Colonic mucosa (tissue), 4 donors: ENCODE results near the gene STARD13. TPM values are rescaled to one million over a fixed set of nuclear protein-coding genes. Genes with fewer than 3 reads are reported as not detected.

Experiments
- DNase-seq: peaks from one replicate; pipeline ENCODE4 v3.0.0-alpha.2; 2020
- H3K27ac ChIP-seq: fragments of 200-600 bp; one replicate; pipeline ENCODE4 v1.8.0; 2021
- H3K27me3 ChIP-seq: fragments of 200-600 bp; one replicate; pipeline ENCODE4 v1.8.0; 2021
- H3K36me3 ChIP-seq: fragments of 200-600 bp; one replicate; pipeline ENCODE4 v1.8.0; 2021
- H3K4me1 ChIP-seq: fragments of 200-600 bp; one replicate; pipeline ENCODE4 v1.8.0; 2021; ENCODE audit warnings: mild to moderate bottlenecking
- H3K4me3 ChIP-seq: fragments of 200-600 bp; one replicate; pipeline ENCODE4 v1.8.0; 2021
- H3K9ac ChIP-seq, 2 donors: one replicate each; pipeline ENCODE4 v1.7.0; 2013; ENCODE audit warnings: control low read depth in 2 of 2, low read depth in 2 of 2, low read length in 2 of 2
- H3K9me3 ChIP-seq: fragments of 200-600 bp; one replicate; pipeline ENCODE4 v1.8.0; 2021
- intact Hi-C: fragments of 100-400 bp; cut with DNase I; formaldehyde crosslinking; loops from one replicate; pipeline ENCODE4 v1.14.1; 2022
- total RNA-seq, 2 donors: library from RNA; stranded (reverse); fragmentation: NEBNext Ultra II Directional in 1 of 2; extraction: Animal tissue kit (Norgen Biotek cat#: 25700) in 1 of 2; gene quantifications; one replicate each; pipeline ENCODE4 v1.2.1, GENCODE V29; 2021
- TF ChIP-seq, protein P1 (sequence below): fragments of 200-600 bp; IDR thresholded peaks from one replicate; pipeline ENCODE4 v1.8.0; 2022; ENCODE audit warnings: antibody characterized with exemption, mild to moderate bottlenecking
- donor health status: healthy.
- donor health status: DM: no; HTN: no; CAD: no.
- donor health status: DM: no; HTN: no; CAD: no.

STARD13 gene
- total RNA-seq, 2 donors from 2014 or later, result 21.3 to 30.2 TPM

DNA sequence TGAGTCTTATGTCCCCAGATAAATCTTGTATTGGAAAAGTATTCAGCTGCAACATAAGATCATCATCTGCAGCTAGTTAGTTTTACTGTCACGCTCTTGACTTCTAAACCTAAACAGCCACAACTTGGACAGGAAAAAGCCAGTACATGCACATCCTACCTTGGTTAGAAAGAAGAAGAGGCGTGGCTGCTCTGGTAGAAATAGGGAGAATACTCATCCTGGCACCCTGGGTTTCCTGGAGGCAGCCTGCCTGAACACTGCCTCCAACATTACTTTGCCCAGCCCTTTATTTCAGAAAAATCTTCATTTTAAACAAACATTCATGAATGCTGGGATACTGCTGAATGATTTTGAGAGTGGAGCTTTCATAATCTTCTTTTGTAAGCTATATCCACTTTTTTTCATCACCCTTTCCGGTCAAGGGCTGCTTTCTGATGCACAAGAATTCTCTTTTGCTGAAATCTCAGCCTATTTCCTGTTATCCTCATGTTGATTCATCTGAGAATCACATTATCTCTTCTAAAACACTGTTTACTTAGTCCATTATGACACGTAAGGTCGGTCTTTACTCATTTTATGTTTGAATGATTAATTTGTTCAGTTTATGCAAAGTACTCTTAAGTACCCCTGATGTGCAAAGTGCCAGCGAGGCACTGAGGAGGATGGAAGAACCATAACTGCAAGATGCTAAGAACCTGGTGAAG, 55.2 kb downstream of the STARD13 start:
- H3K27me3 ChIP-seq, result no peaks in the 10 kb centered on the region
- H3K27ac ChIP-seq, result peak overlapping the region; percentile 58
- no peaks in the 10 kb centered on the region for H3K9me3 ChIP-seq
- H3K9ac ChIP-seq, result no peak overlapping the region
- no peaks in the 10 kb centered on the region for H3K36me3 ChIP-seq
- no peak overlapping the region for H3K4me3 ChIP-seq
- no peak for DNase-seq
- TF ChIP-seq, protein P1, sequence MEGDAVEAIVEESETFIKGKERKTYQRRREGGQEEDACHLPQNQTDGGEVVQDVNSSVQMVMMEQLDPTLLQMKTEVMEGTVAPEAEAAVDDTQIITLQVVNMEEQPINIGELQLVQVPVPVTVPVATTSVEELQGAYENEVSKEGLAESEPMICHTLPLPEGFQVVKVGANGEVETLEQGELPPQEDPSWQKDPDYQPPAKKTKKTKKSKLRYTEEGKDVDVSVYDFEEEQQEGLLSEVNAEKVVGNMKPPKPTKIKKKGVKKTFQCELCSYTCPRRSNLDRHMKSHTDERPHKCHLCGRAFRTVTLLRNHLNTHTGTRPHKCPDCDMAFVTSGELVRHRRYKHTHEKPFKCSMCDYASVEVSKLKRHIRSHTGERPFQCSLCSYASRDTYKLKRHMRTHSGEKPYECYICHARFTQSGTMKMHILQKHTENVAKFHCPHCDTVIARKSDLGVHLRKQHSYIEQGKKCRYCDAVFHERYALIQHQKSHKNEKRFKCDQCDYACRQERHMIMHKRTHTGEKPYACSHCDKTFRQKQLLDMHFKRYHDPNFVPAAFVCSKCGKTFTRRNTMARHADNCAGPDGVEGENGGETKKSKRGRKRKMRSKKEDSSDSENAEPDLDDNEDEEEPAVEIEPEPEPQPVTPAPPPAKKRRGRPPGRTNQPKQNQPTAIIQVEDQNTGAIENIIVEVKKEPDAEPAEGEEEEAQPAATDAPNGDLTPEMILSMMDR, result no peak
- H3K4me1 ChIP-seq, result no peaks in the 10 kb centered on the region
- intact Hi-C loops, result loop anchor here (10.0 kb wide), 1 partner anchor 214 kb away; no protein-coding TSS in a partner anchor

- Histone ChIP-seq H3K27ac (peak overlapping the region; percentile 58), H3K27me3 (no peaks in the 10 kb centered on the region), H3K4me3 (no peak overlapping the region), H3K9ac (peak overlapping the region in 1 of 2 donors; percentile 21), H3K36me3 (no peaks in the 10 kb centered on the region), H3K9me3 (no peaks in the 10 kb centered on the region), H3K4me1 (no peaks in the 10 kb centered on the region)
- intact Hi-C loops, result loop anchor here (10.0 kb wide), 1 partner anchor 215 kb away; no protein-coding TSS in a partner anchor
- no peak for DNase-seq
- TF ChIP-seq, protein P1, result no peak
These were observed 55.9 kb downstream of the STARD13 start for GRCh38 chr13:33229446-33230177.

DNA sequence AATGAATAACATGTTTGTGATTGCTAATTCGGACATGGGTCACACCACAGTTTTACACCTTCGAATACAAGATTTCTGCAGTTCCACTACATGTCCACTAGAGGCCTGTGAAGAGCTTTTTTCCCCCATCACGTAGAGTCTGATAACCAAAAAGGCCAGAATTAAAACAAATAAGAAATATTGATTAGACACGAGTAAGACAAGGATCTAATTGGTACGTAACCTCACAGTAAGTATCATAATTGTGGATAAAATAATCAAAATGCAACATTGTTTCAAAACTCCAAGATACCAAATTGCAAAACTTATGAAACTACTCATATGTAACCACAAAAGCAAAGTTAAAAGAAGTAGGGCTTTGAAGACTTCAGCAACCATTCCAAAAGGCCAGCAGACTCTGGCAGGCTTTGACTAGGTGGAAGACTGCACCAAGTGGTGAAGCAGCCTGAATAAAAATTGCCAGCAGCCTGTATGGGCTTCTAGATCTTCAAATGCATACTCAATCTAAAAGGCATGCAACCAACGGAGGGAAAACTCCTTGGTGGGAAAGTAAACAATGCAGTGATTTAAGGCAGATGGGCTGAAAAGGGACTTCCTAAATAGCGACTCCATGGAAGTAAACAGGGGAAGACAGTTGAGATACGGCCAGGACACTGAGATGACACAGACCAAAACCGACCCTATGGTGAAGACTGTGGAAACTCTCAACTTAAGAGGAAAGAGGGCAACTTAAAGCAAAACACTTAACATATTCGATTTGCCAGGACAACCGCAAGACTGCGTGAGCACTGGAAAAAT, 56.7 kb downstream of the STARD13 start:
- Histone ChIP-seq H3K4me3 (no peak overlapping the region), H3K9ac (peak overlapping the region in 1 of 2 donors; percentile 21), H3K9me3 (no peaks in the 10 kb centered on the region), H3K27ac (peak overlapping the region; percentile 58), H3K4me1 (no peaks in the 10 kb centered on the region), H3K27me3 (no peaks in the 10 kb centered on the region), H3K36me3 (no peaks in the 10 kb centered on the region)
- DNase-seq, result peak; percentile 38
- intact Hi-C loops, result no loop called here
- TF ChIP-seq, protein P1, result peak; percentile 93

GRCh38 chr13:33227927-33228647, 57.5 kb downstream of the STARD13 start:
- Histone ChIP-seq H3K4me3 (no peak overlapping the region), H3K9me3 (no peaks in the 10 kb centered on the region), H3K36me3 (no peaks in the 10 kb centered on the region), H3K4me1 (no peaks in the 10 kb centered on the region), H3K27me3 (no peaks in the 10 kb centered on the region), H3K9ac (peak overlapping the region in 1 of 2 donors; percentile 27), H3K27ac (no peak overlapping the region)
- DNase-seq, result no peak
- TF ChIP-seq, protein P1, result no peak
- intact Hi-C loops, result no loop called here

DNA sequence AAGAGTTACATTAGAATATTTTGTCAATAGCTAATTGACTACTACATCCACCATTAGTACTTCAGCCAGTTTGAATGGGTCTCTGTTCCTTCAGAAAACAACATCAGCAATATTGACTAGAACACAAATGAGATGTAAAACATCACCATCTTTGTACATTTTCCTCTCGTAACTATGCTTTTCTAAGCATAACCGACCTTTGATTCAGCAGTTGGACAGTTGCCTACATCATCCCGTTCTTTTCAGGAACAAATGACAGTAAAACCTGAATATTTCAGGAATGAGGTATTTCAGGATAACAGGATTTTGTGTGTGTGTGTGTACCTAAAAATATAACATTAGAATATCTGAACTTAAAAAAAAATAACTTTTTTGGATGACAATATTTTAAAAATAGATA, 60.9 kb downstream of the STARD13 start:
- H3K27me3 ChIP-seq, result no peaks in the 10 kb centered on the region
- TF ChIP-seq, protein P1, result no peak
- no peak overlapping the region for H3K4me3 ChIP-seq
- H3K9ac ChIP-seq, result no peak overlapping the region
- no peak for DNase-seq
- no peak overlapping the region for H3K27ac ChIP-seq
- H3K36me3 ChIP-seq, result no peaks in the 10 kb centered on the region
- intact Hi-C loops, result no loop called here
- H3K4me1 ChIP-seq, result no peaks in the 10 kb centered on the region
- no peaks in the 10 kb centered on the region for H3K9me3 ChIP-seq
